Keratinocyte (primary cell): ENCODE results near the gene TIPRL. TPM values are rescaled to one million over a fixed set of nuclear protein-coding genes. Genes with fewer than 3 reads are reported as not detected.

Experiments
- DNase-seq: peaks from one replicate; pipeline ENCODE4 v3.0.0-alpha.2; 2011; ENCODE audit warnings: low read depth, missing footprints, low spot score
- FAIRE-seq: peaks from 2 replicates; lab custom pipeline; 2011; peaks lifted over from hg19 to GRCh38; lab: Jason Lieb, UNC
- H2AFZ ChIP-seq: 2 replicates; pipeline ENCODE4 v1.6.0; 2012; ENCODE audit warnings: low read length, control low read depth, inconsistent platforms; ENCODE audit not compliant: control insufficient read depth
- H3K27ac ChIP-seq: 2 replicates; pipeline ENCODE4 v1.5.1; 2011; ENCODE audit warnings: low read length; ENCODE audit not compliant: control insufficient read depth, insufficient read depth
- H3K27me3 ChIP-seq: 3 replicates; pipeline ENCODE4 v1.6.0; 2011; ENCODE audit warnings: low read length; ENCODE audit not compliant: control insufficient read depth, insufficient read depth; ENCODE audit errors: extremely low read depth
- H3K36me3 ChIP-seq, 2 experiments: 2 replicates in 1 of 2; 3 replicates in 1 of 2; pipeline ENCODE4 v1.5.1; 2011; ENCODE audit warnings: low read length in 2 of 2, mild to moderate bottlenecking in 1 of 2; ENCODE audit not compliant: control insufficient read depth in 2 of 2, insufficient read depth in 2 of 2; ENCODE audit errors: extremely low read depth in 1 of 2
- H3K4me1 ChIP-seq: 3 replicates; pipeline ENCODE4 v1.5.1; 2011; ENCODE audit warnings: low read length; ENCODE audit not compliant: control insufficient read depth, insufficient read depth; ENCODE audit errors: extremely low read depth
- H3K4me2 ChIP-seq: 3 replicates; pipeline ENCODE4 v1.6.0; 2011; ENCODE audit warnings: low read depth, low read length; ENCODE audit not compliant: control insufficient read depth, insufficient read depth; ENCODE audit errors: extremely low read depth
- H3K4me3 ChIP-seq, 3 experiments: fragments of 200-600 bp in 1 of 3; sonication (generic) in 1 of 3; 2 replicates in 2 of 3; 3 replicates in 1 of 3; pipeline ENCODE4 v1.5.1; 2011 to 2016; ENCODE audit warnings: low read length in 3 of 3, mild to moderate bottlenecking in 3 of 3, control low read depth in 2 of 3, inconsistent platforms in 1 of 3, low read depth in 1 of 3, mixed read lengths in 1 of 3, mixed run types in 1 of 3, moderate library complexity in 1 of 3; ENCODE audit not compliant: control insufficient read depth in 2 of 3, insufficient read depth in 2 of 3; ENCODE audit errors: extremely low read depth in 1 of 3
- H3K79me2 ChIP-seq: 2 replicates; pipeline ENCODE4 v1.6.0; 2012; ENCODE audit warnings: low read length; ENCODE audit not compliant: control insufficient read depth, insufficient read depth
- H3K9ac ChIP-seq: 3 replicates; pipeline ENCODE4 v1.6.0; 2011; ENCODE audit warnings: low read length; ENCODE audit not compliant: control insufficient read depth, insufficient read depth; ENCODE audit errors: extremely low read depth
- H3K9me1 ChIP-seq: 3 replicates; pipeline ENCODE4 v1.6.0; 2011; ENCODE audit warnings: low read length; ENCODE audit not compliant: control insufficient read depth, insufficient read depth; ENCODE audit errors: extremely low read depth
- H3K9me3 ChIP-seq: 2 replicates; pipeline ENCODE4 v1.5.1; 2012; ENCODE audit warnings: low read depth, low read length; ENCODE audit not compliant: control insufficient read depth
- H4K20me1 ChIP-seq: 3 replicates; pipeline ENCODE4 v1.6.0; 2011; ENCODE audit warnings: low read length; ENCODE audit not compliant: control insufficient read depth, insufficient read depth; ENCODE audit errors: extremely low read depth
- EZH2 ChIP-seq: IDR thresholded peaks from one replicate; pipeline ENCODE4 v1.6.1; 2012; ENCODE audit warnings: inconsistent platforms, mild to moderate bottlenecking, low read length, moderate library complexity
- dilution Hi-C: fragments of 300-500 bp; cut with MboI; formaldehyde crosslinking; loops from one replicate; pipeline ENCODE4 v1.7.0; 2020; ENCODE audit warnings: low sequenced_read_pairs; ENCODE audit not compliant: extremely low pct_ligation_motif_present
- polyA plus RNA-seq, 5 experiments: library from polyadenylated mRNA; depleted of rRNA in 3 of 5; stranded (reverse) in 3 of 5; stranded (forward) in 1 of 5; unstranded in 1 of 5; fragments of >200 nt; gene quantifications; 1 replicate in 1 of 5; 2 replicates in 3 of 5; 3 replicates in 1 of 5; pipeline versions ENCODE4 v1.2.1 to v1.2.3, GENCODE V29; 2011 to 2012; ENCODE audit warnings: missing spikeins in 2 of 5, low read depth in 1 of 5, low replicate concordance in 1 of 5
- TF ChIP-seq, protein P1 (sequence below), 3 experiments: IDR thresholded peaks in 1 of 3; conservative IDR thresholded peaks in 1 of 3; optimal IDR thresholded peaks in 1 of 3; 2 replicates in 2 of 3; 3 replicates in 1 of 3; pipeline versions ENCODE3 to v1.5.1; 2011; ENCODE audit warnings: low read length in 3 of 3, mild to moderate bottlenecking in 3 of 3, moderate library complexity in 2 of 3, control low read depth in 1 of 3, inconsistent platforms in 1 of 3; ENCODE audit not compliant: insufficient read depth in 2 of 3; ENCODE audit errors: extremely low read depth in 1 of 3

TIPRL gene
- polyA plus RNA-seq, 1 donor (not counting 4 experiments of a cell fraction or from before 2014, with no cell fraction given), result 62.5 TPM

DNA sequence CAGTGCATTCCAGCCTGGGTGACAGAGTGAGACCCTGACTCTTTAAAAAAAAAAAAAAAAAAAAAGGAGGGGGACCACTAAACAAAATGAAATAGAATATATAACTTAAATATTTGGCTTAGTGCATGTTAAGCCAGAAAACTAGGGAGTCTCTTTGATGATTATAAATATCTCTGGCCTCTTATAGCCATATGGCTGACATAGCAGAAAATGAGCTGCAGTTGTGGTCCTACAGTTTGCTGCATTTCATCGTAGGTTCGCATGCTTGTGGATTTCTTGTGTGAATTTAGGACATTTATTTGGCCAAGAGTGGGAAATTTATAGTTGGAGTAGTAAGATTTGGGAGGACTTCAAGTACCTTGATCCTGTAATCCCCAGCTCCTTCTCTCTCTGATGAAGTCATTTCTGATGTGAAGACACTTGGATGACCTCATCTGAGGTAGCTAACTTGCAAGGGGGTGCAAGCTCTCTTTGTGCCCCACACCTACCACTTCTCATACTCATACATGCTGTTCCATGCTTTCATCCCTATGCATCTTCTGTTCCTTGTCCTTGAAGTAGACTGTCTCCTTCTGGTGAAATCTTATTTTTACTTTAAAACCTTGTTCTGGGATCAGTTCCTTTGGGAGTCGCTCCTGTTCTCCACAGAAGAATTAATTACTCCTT is 6.4 kb upstream of the TIPRL start:
- Histone ChIP-seq H3K27me3 (no peaks in the 10 kb centered on the region), H3K4me3 (no peak overlapping the region), H3K36me3 (no peaks in the 10 kb centered on the region), H3K9ac (no peak overlapping the region), H3K79me2 (no peaks in the 10 kb centered on the region), H3K9me3 (no peaks in the 10 kb centered on the region), H3K4me1 (no peaks in the 10 kb centered on the region), H3K27ac (no peak overlapping the region), H2AFZ (no peak overlapping the region), H3K9me1 (no peaks in the 10 kb centered on the region), H4K20me1 (no peaks in the 10 kb centered on the region), H3K4me2 (no peak overlapping the region)
- dilution Hi-C loops, result no loop called here
- FAIRE-seq (no peak), DNase-seq (no peak)
- TF ChIP-seq EZH2, result no peak
- TF ChIP-seq, protein P1, sequence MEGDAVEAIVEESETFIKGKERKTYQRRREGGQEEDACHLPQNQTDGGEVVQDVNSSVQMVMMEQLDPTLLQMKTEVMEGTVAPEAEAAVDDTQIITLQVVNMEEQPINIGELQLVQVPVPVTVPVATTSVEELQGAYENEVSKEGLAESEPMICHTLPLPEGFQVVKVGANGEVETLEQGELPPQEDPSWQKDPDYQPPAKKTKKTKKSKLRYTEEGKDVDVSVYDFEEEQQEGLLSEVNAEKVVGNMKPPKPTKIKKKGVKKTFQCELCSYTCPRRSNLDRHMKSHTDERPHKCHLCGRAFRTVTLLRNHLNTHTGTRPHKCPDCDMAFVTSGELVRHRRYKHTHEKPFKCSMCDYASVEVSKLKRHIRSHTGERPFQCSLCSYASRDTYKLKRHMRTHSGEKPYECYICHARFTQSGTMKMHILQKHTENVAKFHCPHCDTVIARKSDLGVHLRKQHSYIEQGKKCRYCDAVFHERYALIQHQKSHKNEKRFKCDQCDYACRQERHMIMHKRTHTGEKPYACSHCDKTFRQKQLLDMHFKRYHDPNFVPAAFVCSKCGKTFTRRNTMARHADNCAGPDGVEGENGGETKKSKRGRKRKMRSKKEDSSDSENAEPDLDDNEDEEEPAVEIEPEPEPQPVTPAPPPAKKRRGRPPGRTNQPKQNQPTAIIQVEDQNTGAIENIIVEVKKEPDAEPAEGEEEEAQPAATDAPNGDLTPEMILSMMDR (optimal IDR thresholded peaks at IDR 0.05 in 1 of 3, IDR thresholded peaks at IDR 0.05 in 1 of 3, conservative IDR thresholded peaks at IDR 0.05 in 1 of 3; ENCODE audit: extremely low read depth in 1 of 3, insufficient read depth in 2 of 3, low read length in 3 of 3), result no peak

GRCh38 chr1:168178227-168178637 is 530 bp upstream of the TIPRL start:
- H3K36me3 ChIP-seq, result no peaks in the 10 kb centered on the region
- no peaks in the 10 kb centered on the region for H3K9me3 ChIP-seq
- H3K4me2 ChIP-seq, result peak overlapping the region; percentile 79
- no peak for FAIRE-seq
- peak overlapping the region; percentile 57 for H3K27ac ChIP-seq
- H2AFZ ChIP-seq, result peak overlapping the region; percentile 64
- peaks cover 35% of the 10 kb centered on the region for H3K79me2 ChIP-seq
- no peaks in the 10 kb centered on the region for H3K27me3 ChIP-seq
- peak overlapping the region; percentile 14 for H3K9ac ChIP-seq
- no peak for DNase-seq
- dilution Hi-C loops, result no loop called here
- H3K4me3 ChIP-seq, result peak overlapping the region in 1 of 3 experiments; percentile 61
- H3K4me1 ChIP-seq, result peaks cover 9% of the 10 kb centered on the region
- H4K20me1 ChIP-seq, result no peaks in the 10 kb centered on the region
- TF ChIP-seq, protein P1 (optimal IDR thresholded peaks at IDR 0.05 in 1 of 3, IDR thresholded peaks at IDR 0.05 in 1 of 3, conservative IDR thresholded peaks at IDR 0.05 in 1 of 3; ENCODE audit: extremely low read depth in 1 of 3, insufficient read depth in 2 of 3, low read length in 3 of 3), result no peak
- no peak for TF ChIP-seq EZH2
- H3K9me1 ChIP-seq, result no peaks in the 10 kb centered on the region
